GM23248 (cell line): Measurements from ENCODE around the gene THOC5. TPM values are rescaled to one million over a fixed set of nuclear protein-coding genes. Genes with fewer than 3 reads are reported as not detected.

ENCODE experiments used
- DNase-seq: peaks from one replicate; pipeline ENCODE4 v3.0.0-alpha.2; 2015
- H2AFZ ChIP-seq: fragments of 200-600 bp; sonication (generic); 2 replicates; pipeline ENCODE4 v1.6.1; 2016; ENCODE audit warnings: antibody characterized with exemption
- H3F3A ChIP-seq: fragments of 200-600 bp; sonication (generic); 2 replicates; pipeline ENCODE4 v1.6.1; 2016; ENCODE audit warnings: mild to moderate bottlenecking, antibody characterized with exemption, mixed run types; ENCODE audit not compliant: insufficient read depth
- H3K27ac ChIP-seq: fragments of 200-600 bp; sonication (generic); 2 replicates; pipeline ENCODE4 v1.5.1; 2016; ENCODE audit warnings: mild to moderate bottlenecking
- H3K27me3 ChIP-seq: fragments of 200-600 bp; sonication (generic); replicated peaks from 2 replicates; pipeline ENCODE4 v1.6.1; 2016; ENCODE audit warnings: mild to moderate bottlenecking; ENCODE audit not compliant: insufficient read depth
- H3K36me3 ChIP-seq: fragments of 200-600 bp; sonication (generic); 2 replicates; pipeline ENCODE4 v1.6.1; 2016; ENCODE audit warnings: low read depth, mild to moderate bottlenecking
- H3K4me1 ChIP-seq: fragments of 200-600 bp; sonication (generic); 2 replicates; pipeline ENCODE4 v1.6.1; 2016; ENCODE audit warnings: mild to moderate bottlenecking; ENCODE audit not compliant: insufficient read depth
- H3K4me2 ChIP-seq: fragments of 200-600 bp; sonication (generic); one replicate; pipeline ENCODE4 v1.6.1; 2016; ENCODE audit warnings: mild to moderate bottlenecking; ENCODE audit not compliant: unreplicated experiment
- H3K4me3 ChIP-seq: fragments of 200-600 bp; sonication (generic); 2 replicates; pipeline ENCODE4 v1.5.1; 2016; ENCODE audit warnings: mild to moderate bottlenecking
- H3K79me2 ChIP-seq: fragments of 200-600 bp; sonication (generic); 2 replicates; pipeline ENCODE4 v1.6.1; 2016; ENCODE audit warnings: mild to moderate bottlenecking; ENCODE audit not compliant: insufficient read depth
- H3K9ac ChIP-seq: fragments of 200-600 bp; sonication (generic); 2 replicates; pipeline ENCODE4 v1.6.1; 2016; ENCODE audit warnings: mild to moderate bottlenecking
- H3K9me2 ChIP-seq: fragments of 200-600 bp; sonication (generic); 2 replicates; pipeline ENCODE4 v1.6.1; 2016; ENCODE audit warnings: mixed run types, mild to moderate bottlenecking, moderate library complexity; ENCODE audit not compliant: insufficient read depth
- H3K9me3 ChIP-seq: fragments of 200-600 bp; sonication (generic); one replicate; pipeline ENCODE4 v1.6.1; 2017; ENCODE audit warnings: low read depth
- H4K20me1 ChIP-seq: fragments of 200-600 bp; sonication (generic); 2 replicates; pipeline ENCODE4 v1.6.0; 2016; ENCODE audit not compliant: insufficient read depth
- EZH2 ChIP-seq: fragments of 200-600 bp; sonication (generic); IDR thresholded peaks from 2 replicates; pipeline ENCODE4 v1.6.1; 2018; ENCODE audit warnings: antibody characterized with exemption, mild to moderate bottlenecking; ENCODE audit not compliant: insufficient read depth, poor library complexity, severe bottlenecking
- EZH2phosphoT487 ChIP-seq: fragments of 200-600 bp; sonication (generic); IDR thresholded peaks from 2 replicates; pipeline ENCODE4 v1.6.1; 2018; ENCODE audit warnings: antibody characterized with exemption, moderate library complexity, mild to moderate bottlenecking, low read depth; ENCODE audit not compliant: insufficient read depth
- WGBS, 2 experiments: methylation state at CpG; one replicate each; pipeline ENCODE4 v1.1.6; 2015 to 2017; ENCODE audit warnings: low lambda C conversion rate in 2 of 2, low coverage in 1 of 2; ENCODE audit errors: missing lambda C conversion rate in 2 of 2; 5-methylcytosine and 5-hydroxymethylcytosine counted together
- in situ Hi-C: fragments of 300-500 bp; cut with MboI; formaldehyde crosslinking; loops from 2 replicates; pipeline ENCODE4 v1.15.0; 2020
- polyA plus RNA-seq: library from polyadenylated mRNA; unstranded; fragments of >200 nt; fragmentation: Nextera tagmentation; extraction: Ambion mirVana; gene quantifications from 2 replicates; pipeline ENCODE4 v1.2.1, GENCODE V29; 2016
- total RNA-seq: library from RNA; depleted of rRNA; stranded (reverse); fragments of >200 nt; shearing (Covaris generic); gene quantifications from 2 replicates; pipeline ENCODE4 v1.2.3, GENCODE V29; 2014

THOC5 gene
- total and polyA plus RNA-seq, 2 experiments from 2014 or later: 46.9 to 61.7 TPM

DNA sequence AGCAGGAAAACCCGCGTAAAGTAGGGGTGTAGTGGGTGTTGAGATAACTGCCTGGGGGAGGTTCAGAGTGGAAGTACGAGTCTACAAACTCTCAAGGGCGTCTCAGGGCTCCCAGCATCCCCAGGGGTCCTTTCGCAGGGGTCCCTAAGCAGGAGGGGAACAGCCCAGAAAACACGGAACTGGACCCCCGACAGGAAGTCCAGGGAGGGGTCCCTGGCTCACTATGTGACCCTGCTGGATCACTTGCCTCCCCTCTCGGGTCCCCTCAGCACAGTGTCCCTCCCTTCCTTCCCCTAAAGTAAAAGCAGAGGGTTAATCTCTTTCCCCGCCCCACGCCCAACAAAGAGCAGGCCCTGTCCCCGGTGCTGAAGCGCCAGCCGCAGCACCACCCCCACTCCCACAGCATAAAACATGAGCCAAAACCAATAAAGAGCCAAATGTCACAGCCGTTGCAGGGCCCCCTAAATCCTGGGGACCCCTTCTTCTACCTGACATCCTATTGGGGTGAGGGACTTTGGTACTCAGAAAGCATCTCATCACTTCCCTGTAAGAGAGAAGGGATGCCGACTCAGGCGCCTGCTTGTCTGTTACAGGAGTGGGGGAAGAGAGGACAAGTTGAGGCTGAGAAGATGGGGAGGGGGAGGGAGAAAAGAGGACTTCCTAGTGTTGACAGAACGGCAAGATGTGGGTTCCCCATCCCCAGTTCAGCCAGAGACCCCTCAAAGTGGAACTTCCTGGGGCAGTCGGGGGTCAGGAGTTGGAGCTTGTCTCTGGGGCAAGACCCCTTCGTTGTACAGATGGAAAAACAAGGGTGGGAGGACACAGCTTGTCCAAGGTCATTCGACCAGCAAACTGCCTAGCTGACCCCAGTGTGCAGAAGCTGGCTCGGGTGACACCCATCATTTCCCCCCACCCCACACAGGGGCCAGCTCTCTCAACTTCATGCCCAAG lies 75.0 kb downstream of the THOC5 start:
- no peak overlapping the region for H3K4me3 ChIP-seq
- WGBS, 2 experiments: 11 to 12% methylated on average over 19 to 21 of the region's 21 CpGs
- in situ Hi-C loops: no loop called here
- no peaks in the 10 kb centered on the region for H3K9me2 ChIP-seq
- H3K9ac ChIP-seq: no peak overlapping the region
- no peaks in the 10 kb centered on the region for H3K79me2 ChIP-seq
- H3K36me3 ChIP-seq: no peaks in the 10 kb centered on the region
- no peak overlapping the region for H3K27ac ChIP-seq
- no peak overlapping the region for H3K4me2 ChIP-seq
- peaks cover 42% of the 10 kb centered on the region for H3K27me3 ChIP-seq
- DNase-seq: peak; percentile 51
- no peak overlapping the region for H2AFZ ChIP-seq
- no peaks in the 10 kb centered on the region for H4K20me1 ChIP-seq
- no peaks in the 10 kb centered on the region for H3K4me1 ChIP-seq
- no peaks in the 10 kb centered on the region for H3K9me3 ChIP-seq
- H3F3A ChIP-seq: no peaks in the 10 kb centered on the region
- TF ChIP-seq EZH2 (no peak), EZH2phosphoT487 (no peak)

DNA sequence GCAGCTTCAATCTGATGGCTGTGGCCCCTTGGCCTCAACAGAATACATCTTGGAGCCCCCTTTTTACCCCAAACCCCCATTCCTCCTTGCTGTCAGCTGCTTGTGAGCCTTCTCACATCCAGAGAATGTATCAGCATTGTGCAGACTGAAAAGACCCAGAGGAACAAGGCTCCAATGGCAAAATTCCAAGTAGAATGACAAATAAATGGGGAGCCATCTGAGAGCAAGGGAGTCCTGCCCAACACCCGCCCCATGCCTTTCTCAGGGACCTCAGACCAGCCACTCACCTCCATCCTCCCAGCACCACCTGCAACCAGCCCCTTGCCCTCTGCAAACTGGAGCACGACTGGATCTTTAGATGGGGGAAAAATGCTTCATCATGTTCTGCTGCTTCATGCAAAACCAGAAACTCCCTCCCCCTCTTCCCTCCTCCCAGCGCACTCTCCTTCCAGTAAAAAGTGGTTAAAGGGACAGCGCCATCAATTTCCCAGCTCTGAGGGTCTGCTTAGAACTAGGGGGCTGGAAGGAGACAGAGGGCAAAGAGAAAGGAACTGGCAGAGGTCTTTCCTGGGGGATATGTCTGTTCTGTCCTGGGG lies 75.7 kb downstream of the THOC5 start:
- TF ChIP-seq EZH2: no peak
- 36 to 45% methylated on average over 4 of the region's 4 CpGs for WGBS, 2 experiments
- peaks cover 42% of the 10 kb centered on the region for H3K27me3 ChIP-seq

DNA sequence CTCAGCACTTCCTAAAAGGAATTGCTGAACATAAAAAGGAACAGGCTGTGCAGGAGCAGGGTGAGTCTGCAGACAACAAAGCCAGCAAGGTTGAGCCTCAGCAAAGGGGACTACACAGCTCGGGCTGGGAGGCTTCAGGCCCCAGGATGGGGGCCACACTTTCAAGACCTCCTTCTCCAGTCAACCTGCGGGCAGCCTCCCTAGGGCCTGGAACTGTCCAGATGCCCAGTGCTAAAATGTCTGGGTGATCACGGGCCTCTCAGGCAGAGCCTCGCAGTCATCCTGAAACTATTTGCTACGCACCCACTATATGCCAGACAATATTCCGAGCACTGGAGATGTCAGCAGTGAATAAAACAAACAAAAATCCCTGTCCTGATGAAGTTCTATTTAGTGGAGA lies 77.4 kb downstream of the THOC5 start:
- no peak overlapping the region for H3K4me2 ChIP-seq
- H3K9me3 ChIP-seq: no peaks in the 10 kb centered on the region
- 39 to 43% methylated on average over 6 of the region's 6 CpGs for WGBS, 2 experiments
- no peak overlapping the region for H3K27ac ChIP-seq
- in situ Hi-C loops: no loop called here
- no peak overlapping the region for H3K9ac ChIP-seq
- H3K4me1 ChIP-seq: no peaks in the 10 kb centered on the region
- H3K4me3 ChIP-seq: no peak overlapping the region
- peaks cover 32% of the 10 kb centered on the region for H3K27me3 ChIP-seq
- H3F3A ChIP-seq: no peaks in the 10 kb centered on the region
- no peak for DNase-seq
- no peaks in the 10 kb centered on the region for H4K20me1 ChIP-seq
- TF ChIP-seq EZH2phosphoT487: no peak
- TF ChIP-seq EZH2: no peak
- H3K9me2 ChIP-seq: no peaks in the 10 kb centered on the region
- H2AFZ ChIP-seq: no peak overlapping the region
- H3K36me3 ChIP-seq: no peaks in the 10 kb centered on the region
- H3K79me2 ChIP-seq: no peaks in the 10 kb centered on the region

More for the DNA sequence above, 75.7 kb downstream of the THOC5 start:
- in situ Hi-C loops: no loop called here
- Histone ChIP-seq H3K36me3 (no peaks in the 10 kb centered on the region), H3K9ac (no peak overlapping the region), H3K27ac (no peak overlapping the region), H3K9me2 (no peaks in the 10 kb centered on the region), H4K20me1 (no peaks in the 10 kb centered on the region), H3K4me3 (no peak overlapping the region), H3K4me2 (no peak overlapping the region), H3F3A (no peaks in the 10 kb centered on the region), H3K4me1 (no peaks in the 10 kb centered on the region), H2AFZ (no peak overlapping the region), H3K9me3 (no peaks in the 10 kb centered on the region), H3K79me2 (no peaks in the 10 kb centered on the region)
- DNase-seq: no peak

DNA sequence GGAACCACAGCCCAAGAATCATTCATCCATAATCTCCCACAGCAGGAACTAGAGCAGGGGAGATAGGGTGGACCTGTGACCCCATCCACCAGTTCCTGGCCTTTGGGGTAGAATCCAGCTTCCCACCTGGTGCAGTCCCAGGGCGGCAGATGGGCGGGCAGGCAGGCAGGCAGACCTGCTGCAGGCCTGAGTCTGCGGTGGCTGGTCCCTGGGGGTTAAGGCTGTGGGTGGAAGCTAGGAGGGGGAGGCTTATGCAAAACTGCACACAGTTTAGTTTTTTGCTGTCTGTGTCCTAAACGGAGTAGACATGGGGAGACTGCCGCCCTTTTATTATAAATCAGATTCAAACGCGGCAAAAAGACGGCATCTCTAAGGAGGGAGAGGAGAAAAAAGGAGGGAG lies 78.0 kb downstream of the THOC5 start:
- DNase-seq: no peak
- no peaks in the 10 kb centered on the region for H3K79me2 ChIP-seq
- no peak for TF ChIP-seq EZH2phosphoT487
- no peak for TF ChIP-seq EZH2
- no peak overlapping the region for H3K4me2 ChIP-seq
- in situ Hi-C loops: no loop called here
- no peaks in the 10 kb centered on the region for H4K20me1 ChIP-seq
- H3F3A ChIP-seq: no peaks in the 10 kb centered on the region
- H2AFZ ChIP-seq: no peak overlapping the region
- no peaks in the 10 kb centered on the region for H3K4me1 ChIP-seq
- H3K9ac ChIP-seq: no peak overlapping the region
- H3K27me3 ChIP-seq: peaks cover 28% of the 10 kb centered on the region
- H3K4me3 ChIP-seq: no peak overlapping the region
- 83 to 85% methylated on average over 8 of the region's 8 CpGs for WGBS, 2 experiments
- no peaks in the 10 kb centered on the region for H3K9me2 ChIP-seq
- no peaks in the 10 kb centered on the region for H3K36me3 ChIP-seq
- no peak overlapping the region for H3K27ac ChIP-seq
- H3K9me3 ChIP-seq: no peaks in the 10 kb centered on the region
